Natural killer cell treated with Interleukin-12 subunit alpha and Interleukin-12 subunit beta and Interleukin-15 and Interleukin-18, amount 100 ng/mL, for 72 hours (primary cell): Measurements from ENCODE around the gene ZNF860. TPM values are rescaled to one million over a fixed set of nuclear protein-coding genes. Genes with fewer than 3 reads are reported as not detected.

ENCODE experiments used
- ATAC-seq, 2 donors: fragments of 150-1000 bp; cut with Tn5 transposase in 1 of 2; sonication (Bioruptor Pico), chemical (Tn5 transposase) in 1 of 2; 2 replicates each; pipeline ENCODE4 v1.10.0; 2021
- DNase-seq: peaks from one replicate; pipeline ENCODE4 v3.0.0; 2022; ENCODE audit warnings: low spot score
- H3K27ac Mint-ChIP-seq, 2 donors: 1 replicate in 1 of 2; 2 replicates in 1 of 2; pipeline ENCODE4 v1.8.0; 2022; ENCODE audit warnings: mixed read lengths in 2 of 2, mild to moderate bottlenecking in 1 of 2, moderate library complexity in 1 of 2
- H3K27me3 Mint-ChIP-seq, 2 donors: 1 replicate in 1 of 2; 2 replicates in 1 of 2; pipeline ENCODE4 v1.8.0; 2022; ENCODE audit warnings: mixed read lengths in 2 of 2
- H3K36me3 Mint-ChIP-seq: one replicate; pipeline ENCODE4 v1.8.0; 2022; ENCODE audit warnings: mixed read lengths
- H3K4me1 Mint-ChIP-seq, 2 donors: 1 replicate in 1 of 2; 2 replicates in 1 of 2; pipeline ENCODE4 v1.8.0; 2022; ENCODE audit warnings: low read depth in 2 of 2, mixed read lengths in 2 of 2, mild to moderate bottlenecking in 1 of 2
- H3K4me3 Mint-ChIP-seq: one replicate; pipeline ENCODE4 v1.8.0; 2022; ENCODE audit warnings: mixed read lengths
- H3K9me3 Mint-ChIP-seq: 2 replicates; pipeline ENCODE4 v1.8.0; 2022; ENCODE audit warnings: mixed read lengths
- total RNA-seq, 2 donors: library from RNA; stranded (reverse); gene quantifications; one replicate each; pipeline ENCODE4 v1.2.3, GENCODE V29; 2022

Gene ZNF860
- total RNA-seq, 2 donors from 2014 or later: not detected

- no peak overlapping the region for H3K4me3 Mint-ChIP-seq
- peaks cover 0 to 3% of the 10 kb centered on the region in 2 donors for H3K4me1 Mint-ChIP-seq
- H3K36me3 Mint-ChIP-seq: no peaks in the 10 kb centered on the region
- DNase-seq (no peak), ATAC-seq (no peak)
- H3K27ac Mint-ChIP-seq: no peak overlapping the region
- peaks cover 13 to 20% of the 10 kb centered on the region in 2 donors for H3K27me3 Mint-ChIP-seq
- H3K9me3 Mint-ChIP-seq: peaks cover 3% of the 10 kb centered on the region
Measured at GRCh38 chr3:31953091-31953490, 28.5 kb upstream of the ZNF860 start.

GRCh38 chr3:31953636-31954035 is 27.9 kb upstream of the ZNF860 start:
- DNase-seq: no peak

DNA sequence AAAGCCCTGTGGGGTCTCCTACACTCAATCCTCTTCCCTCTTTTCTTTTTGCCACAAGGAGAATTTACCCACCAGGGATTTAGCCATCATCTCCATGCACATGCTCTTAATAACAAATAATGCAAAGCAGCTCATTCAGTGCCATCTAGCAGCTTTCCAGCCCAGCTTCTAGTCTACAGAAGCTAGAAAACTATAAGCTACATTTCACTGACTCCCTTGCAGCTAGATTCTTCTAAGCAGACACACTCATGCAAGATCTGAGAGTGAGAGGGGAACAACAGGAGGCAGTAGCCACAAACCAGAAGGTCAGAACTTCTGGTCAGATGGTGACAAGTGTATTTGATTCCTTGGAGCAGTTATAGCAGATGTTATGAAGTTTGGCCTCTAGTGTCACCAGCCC is 26.0 kb upstream of the ZNF860 start:
- H3K27ac Mint-ChIP-seq: no peak overlapping the region
- no peak overlapping the region for H3K4me3 Mint-ChIP-seq
- H3K36me3 Mint-ChIP-seq: no peaks in the 10 kb centered on the region
- no peak for ATAC-seq
- peaks cover 11 to 18% of the 10 kb centered on the region in 2 donors for H3K27me3 Mint-ChIP-seq
- H3K4me1 Mint-ChIP-seq: peaks cover 0 to 3% of the 10 kb centered on the region in 2 donors
- no peak for DNase-seq
- peaks cover 3% of the 10 kb centered on the region for H3K9me3 Mint-ChIP-seq

More at GRCh38 chr3:31953636-31954035, 27.9 kb upstream of the ZNF860 start:
- H3K9me3 Mint-ChIP-seq: peaks cover 3% of the 10 kb centered on the region
- H3K27me3 Mint-ChIP-seq: peaks cover 13 to 16% of the 10 kb centered on the region in 2 donors
- H3K4me3 Mint-ChIP-seq: no peak overlapping the region
- H3K27ac Mint-ChIP-seq: no peak overlapping the region
- H3K4me1 Mint-ChIP-seq: peaks cover 0 to 3% of the 10 kb centered on the region in 2 donors
- no peak for ATAC-seq
- H3K36me3 Mint-ChIP-seq: no peaks in the 10 kb centered on the region

GRCh38 chr3:31957106-31957505 is 24.4 kb upstream of the ZNF860 start:
- peaks cover 3% of the 10 kb centered on the region for H3K9me3 Mint-ChIP-seq
- ATAC-seq (no peak), DNase-seq (no peak)
- H3K27ac Mint-ChIP-seq: no peak overlapping the region
- H3K27me3 Mint-ChIP-seq: peaks cover 4 to 15% of the 10 kb centered on the region in 2 donors
- no peaks in the 10 kb centered on the region for H3K36me3 Mint-ChIP-seq
- peaks cover 0 to 3% of the 10 kb centered on the region in 2 donors for H3K4me1 Mint-ChIP-seq
- H3K4me3 Mint-ChIP-seq: no peak overlapping the region

- Mint-ChIP-seq H3K9me3 (peaks cover 3% of the 10 kb centered on the region), H3K36me3 (no peaks in the 10 kb centered on the region), H3K27me3 (peaks cover 3 to 13% of the 10 kb centered on the region in 2 donors), H3K27ac (no peak overlapping the region), H3K4me1 (no peaks in the 10 kb centered on the region), H3K4me3 (no peak overlapping the region)
- DNase-seq: no peak
- no peak for ATAC-seq
Measured at GRCh38 chr3:31958701-31959152, 22.8 kb upstream of the ZNF860 start.

DNA sequence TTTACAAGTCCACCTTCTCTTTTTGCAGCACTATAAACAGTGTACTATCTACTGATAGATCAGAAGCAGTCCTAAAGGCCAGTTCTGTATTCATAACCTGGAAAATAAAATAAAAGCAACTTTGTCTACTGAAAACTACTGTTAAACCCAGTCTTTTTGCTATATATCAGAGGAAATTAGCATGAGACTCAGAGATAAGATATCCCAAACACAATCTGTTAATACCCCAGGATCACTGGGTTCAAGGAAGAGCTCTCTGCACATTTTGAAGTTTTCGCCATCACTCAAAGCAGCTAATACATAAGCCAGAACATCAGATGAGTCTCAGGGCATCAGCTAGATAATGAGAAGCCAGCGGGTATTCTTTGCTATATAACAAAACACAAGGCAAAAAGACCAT is 22.3 kb upstream of the ZNF860 start:
- H3K36me3 Mint-ChIP-seq: no peaks in the 10 kb centered on the region
- peaks cover 7 to 16% of the 10 kb centered on the region in 2 donors for H3K27me3 Mint-ChIP-seq
- ATAC-seq: no peak
- H3K4me3 Mint-ChIP-seq: no peak overlapping the region
- no peaks in the 10 kb centered on the region for H3K4me1 Mint-ChIP-seq
- no peak for DNase-seq
- H3K9me3 Mint-ChIP-seq: peaks cover 3% of the 10 kb centered on the region
- no peak overlapping the region for H3K27ac Mint-ChIP-seq

DNA sequence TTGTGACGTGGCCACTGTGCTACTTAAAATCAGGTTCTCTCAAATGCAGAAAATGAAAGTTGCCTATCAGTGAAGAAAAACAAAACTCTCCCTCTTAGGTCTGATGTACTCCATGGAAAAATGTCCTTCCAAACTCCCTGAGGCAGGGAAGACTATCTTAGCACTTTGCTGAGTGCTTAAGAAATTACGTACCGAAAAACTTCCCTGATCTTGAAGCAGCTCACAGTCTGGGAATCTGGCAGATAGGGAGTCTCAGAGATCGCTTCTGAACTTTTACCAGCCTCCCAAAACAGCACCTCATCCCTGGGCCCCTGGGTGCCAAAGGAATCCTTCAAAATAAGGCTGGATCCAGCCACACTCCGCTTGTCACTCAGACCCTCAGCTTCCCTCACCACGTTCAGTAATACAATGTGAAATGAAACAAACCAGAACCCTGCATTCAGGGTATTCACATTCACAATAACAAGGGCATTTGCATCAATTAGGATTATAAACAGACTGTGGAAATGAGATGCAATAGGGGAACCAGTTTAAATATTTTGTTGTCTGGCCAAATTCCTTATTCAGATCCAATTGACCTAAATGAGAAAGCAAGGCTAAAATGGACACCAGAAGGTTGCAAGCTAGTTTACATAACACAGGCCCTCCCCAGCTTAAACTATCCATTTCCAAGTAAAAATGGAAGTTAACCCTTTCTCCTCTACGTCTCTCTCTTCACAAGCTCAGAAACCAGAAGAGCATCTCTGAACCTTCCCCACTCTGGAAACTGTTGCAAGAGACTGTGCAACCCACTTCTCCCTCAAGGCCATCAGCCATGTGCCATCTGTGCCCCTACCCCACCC is 21.4 kb upstream of the ZNF860 start:
- H3K27me3 Mint-ChIP-seq: peaks cover 7 to 16% of the 10 kb centered on the region in 2 donors
- no peak overlapping the region for H3K27ac Mint-ChIP-seq
- ATAC-seq (no peak), DNase-seq (no peak)
- H3K9me3 Mint-ChIP-seq: peaks cover 3% of the 10 kb centered on the region
- H3K4me1 Mint-ChIP-seq: no peaks in the 10 kb centered on the region
- H3K36me3 Mint-ChIP-seq: no peaks in the 10 kb centered on the region
- H3K4me3 Mint-ChIP-seq: no peak overlapping the region

DNA sequence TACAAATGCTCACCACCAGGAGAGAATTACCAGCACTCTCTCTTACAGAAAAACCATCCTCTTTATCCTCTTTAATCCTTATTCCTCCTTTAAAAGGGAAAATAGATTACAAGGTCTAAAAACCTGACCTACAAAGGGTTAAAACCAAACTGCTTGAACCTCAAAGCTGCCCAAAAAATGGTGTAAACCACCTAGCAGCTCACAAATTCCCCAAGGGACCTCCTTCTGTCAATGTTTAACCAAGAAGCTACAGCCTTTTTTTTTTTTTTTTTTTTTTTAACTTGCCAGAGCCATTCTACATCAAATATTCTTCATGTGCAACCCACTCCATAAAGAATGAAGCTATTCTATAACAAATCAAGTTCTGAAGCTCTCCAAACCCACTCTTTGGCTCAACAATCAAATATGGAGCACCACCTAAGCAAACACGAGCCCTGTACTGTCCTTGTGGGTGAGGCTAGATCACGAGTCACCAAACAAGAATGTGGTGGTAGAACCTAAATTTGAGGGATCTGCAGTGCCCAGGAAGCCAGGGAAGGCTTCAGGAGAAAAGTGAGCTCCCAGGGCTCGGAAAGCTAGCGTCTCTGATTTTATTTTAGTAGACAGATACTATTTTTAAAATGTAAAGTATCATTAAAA is 20.6 kb upstream of the ZNF860 start:
- DNase-seq (no peak), ATAC-seq (no peak)
- H3K36me3 Mint-ChIP-seq: no peaks in the 10 kb centered on the region
- H3K4me3 Mint-ChIP-seq: no peak overlapping the region
- no peaks in the 10 kb centered on the region for H3K9me3 Mint-ChIP-seq
- no peak overlapping the region for H3K27ac Mint-ChIP-seq
- H3K4me1 Mint-ChIP-seq: no peaks in the 10 kb centered on the region
- peaks cover 7 to 14% of the 10 kb centered on the region in 2 donors for H3K27me3 Mint-ChIP-seq

DNA sequence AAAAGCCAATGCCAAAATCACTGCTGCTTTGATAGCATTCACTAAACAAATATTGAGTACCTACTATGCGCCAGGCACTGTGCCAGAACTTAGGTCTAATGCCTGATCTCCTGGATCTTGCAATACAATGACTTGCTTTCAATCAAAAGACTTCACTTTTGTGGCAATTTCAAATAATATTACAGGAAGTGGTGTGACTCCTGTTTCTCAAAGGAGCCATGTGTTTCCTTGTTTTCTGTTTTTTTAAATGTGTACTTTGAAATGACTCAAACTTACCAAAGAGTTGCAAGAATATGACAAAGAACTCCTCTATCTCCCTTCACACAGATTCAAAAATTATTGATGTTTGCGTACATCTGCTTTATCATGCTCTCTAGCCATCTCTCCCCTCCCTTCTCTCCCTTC is 18.7 kb upstream of the ZNF860 start:
- no peaks in the 10 kb centered on the region for H3K36me3 Mint-ChIP-seq
- H3K27ac Mint-ChIP-seq: no peak overlapping the region
- no peak for ATAC-seq
- DNase-seq: no peak
- no peaks in the 10 kb centered on the region for H3K9me3 Mint-ChIP-seq
- H3K4me1 Mint-ChIP-seq: no peaks in the 10 kb centered on the region
- no peak overlapping the region for H3K4me3 Mint-ChIP-seq
- H3K27me3 Mint-ChIP-seq: peaks cover 7 to 14% of the 10 kb centered on the region in 2 donors

DNA sequence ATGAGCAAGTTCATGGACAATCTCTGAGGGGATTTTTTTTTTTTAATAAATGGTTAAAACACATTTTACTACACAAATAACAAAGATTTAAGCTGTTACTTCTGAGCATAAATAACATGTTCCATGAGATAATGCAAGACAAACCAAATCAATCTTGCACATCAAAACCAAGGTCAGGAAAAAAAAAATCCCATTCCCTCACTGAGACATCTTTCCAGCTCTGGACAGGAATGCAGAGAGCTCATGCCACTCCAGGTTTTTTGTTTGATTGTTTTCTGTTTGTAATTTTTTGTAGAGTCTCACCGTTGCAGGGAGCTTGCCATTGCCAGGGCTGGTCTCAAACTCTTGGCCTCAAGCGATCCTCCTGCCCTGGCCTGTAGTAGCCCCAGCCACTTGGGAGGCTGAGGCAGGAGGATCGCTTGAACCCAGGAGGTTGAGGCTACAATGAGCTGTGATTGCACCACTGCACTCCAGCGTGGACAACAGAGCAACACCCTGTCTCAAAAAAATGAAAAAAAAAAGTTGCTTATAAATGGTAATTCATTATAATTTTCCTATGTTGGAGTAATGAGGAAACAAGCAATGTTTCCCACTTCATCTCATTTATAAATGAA is 14.5 kb upstream of the ZNF860 start:
- ATAC-seq (no peak), DNase-seq (no peak)
- no peaks in the 10 kb centered on the region for H3K36me3 Mint-ChIP-seq
- H3K27me3 Mint-ChIP-seq: peaks cover 7% of the 10 kb centered on the region in 2 donors
- H3K4me3 Mint-ChIP-seq: no peak overlapping the region
- no peak overlapping the region for H3K27ac Mint-ChIP-seq
- H3K9me3 Mint-ChIP-seq: no peaks in the 10 kb centered on the region
- no peaks in the 10 kb centered on the region for H3K4me1 Mint-ChIP-seq

GRCh38 chr3:31967592-31967991 is 14.0 kb upstream of the ZNF860 start:
- Mint-ChIP-seq H3K9me3 (no peaks in the 10 kb centered on the region), H3K4me1 (no peaks in the 10 kb centered on the region), H3K27ac (no peak overlapping the region), H3K36me3 (no peaks in the 10 kb centered on the region), H3K4me3 (no peak overlapping the region), H3K27me3 (peaks cover 7% of the 10 kb centered on the region in 2 donors)
- DNase-seq (no peak), ATAC-seq (no peak)

GRCh38 chr3:31968369-31968926 is 13.1 kb upstream of the ZNF860 start:
- no peak for ATAC-seq
- Mint-ChIP-seq H3K9me3 (no peaks in the 10 kb centered on the region), H3K36me3 (no peaks in the 10 kb centered on the region), H3K27me3 (peaks cover 4 to 7% of the 10 kb centered on the region in 2 donors), H3K4me1 (no peaks in the 10 kb centered on the region), H3K27ac (no peak overlapping the region), H3K4me3 (no peak overlapping the region)
- DNase-seq: no peak

GRCh38 chr3:31968927-31969418 is 12.6 kb upstream of the ZNF860 start:
- Mint-ChIP-seq H3K4me1 (no peaks in the 10 kb centered on the region), H3K4me3 (no peak overlapping the region), H3K27ac (no peak overlapping the region), H3K9me3 (no peaks in the 10 kb centered on the region), H3K27me3 (peaks cover 2 to 7% of the 10 kb centered on the region in 2 donors), H3K36me3 (no peaks in the 10 kb centered on the region)
- no peak for DNase-seq
- ATAC-seq: no peak
